RPMI8226 (cell line): Measurements from ENCODE around the gene FBP2.
"Not testable (repeated sequence)": the region's sequence is repeated elsewhere in the genome, so short reads cannot be mapped to it uniquely, and the experiment has no call there.

Source experiments
- DNase-seq: peaks from one replicate; pipeline ENCODE4 v3.0.0-alpha.2; 2015

FBP2 gene

GRCh38 chr9:94603259-94604160, 9.9 kb upstream of the FBP2 start:
- DNase-seq, result peak; percentile 69

GRCh38 chr9:94602666-94603065, 9.0 kb upstream of the FBP2 start:
- DNase-seq, result no peak

- no peak for DNase-seq
Measured at GRCh38 chr9:94600715-94601114, 7.1 kb upstream of the FBP2 start.

- DNase-seq, result no peak
Measured at GRCh38 chr9:94600258-94600657, 6.6 kb upstream of the FBP2 start.

- no peak for DNase-seq
Measured at GRCh38 chr9:94599102-94599501, 5.5 kb upstream of the FBP2 start.

- DNase-seq, result not testable (repeated sequence)
Measured at GRCh38 chr9:94592683-94593082, 941 bp downstream of the FBP2 start.

GRCh38 chr9:94591876-94592275, 1.7 kb downstream of the FBP2 start:
- no peak for DNase-seq

GRCh38 chr9:94591046-94591545, 2.5 kb downstream of the FBP2 start:
- DNase-seq, result not testable (repeated sequence)

- DNase-seq, result no peak
Measured at GRCh38 chr9:94588681-94589080, 4.9 kb downstream of the FBP2 start.

- DNase-seq, result no peak
Measured at GRCh38 chr9:94586814-94587213, 6.8 kb downstream of the FBP2 start.

GRCh38 chr9:94586316-94586715, 7.3 kb downstream of the FBP2 start:
- peak; percentile 20 for DNase-seq

- DNase-seq, result no peak
Measured at GRCh38 chr9:94584555-94584954, 9.1 kb downstream of the FBP2 start.

- no peak for DNase-seq
Measured at GRCh38 chr9:94581728-94582127, 11.9 kb downstream of the FBP2 start.

- DNase-seq, result no peak
Measured at GRCh38 chr9:94577571-94577970, 16.1 kb downstream of the FBP2 start.

- DNase-seq, result no peak
Measured at GRCh38 chr9:94577036-94577435, 16.6 kb downstream of the FBP2 start.

- DNase-seq, result no peak
Measured at GRCh38 chr9:94576131-94576530, 17.5 kb downstream of the FBP2 start.

GRCh38 chr9:94568972-94569712, 24.5 kb downstream of the FBP2 start:
- DNase-seq, result no peak

GRCh38 chr9:94568250-94568889, 25.3 kb downstream of the FBP2 start:
- DNase-seq, result no peak

GRCh38 chr9:94567271-94567670, 26.4 kb downstream of the FBP2 start:
- no peak for DNase-seq

- no peak for DNase-seq
Measured at GRCh38 chr9:94566550-94566949, 27.1 kb downstream of the FBP2 start.

- DNase-seq, result not testable (repeated sequence)
Measured at GRCh38 chr9:94564279-94564678, 29.3 kb downstream of the FBP2 start.

- no peak for DNase-seq
Measured at GRCh38 chr9:94563548-94563947, 30.1 kb downstream of the FBP2 start.

- no peak for DNase-seq
Measured at GRCh38 chr9:94560237-94560636, 33.4 kb downstream of the FBP2 start.
